HEK293 (cell line): ENCODE measurements around the gene ZNF646.

ENCODE experiments used
- GLIS1 ChIP-seq: fragments of 450-650 bp; formaldehyde crosslinking; IDR thresholded peaks from 2 replicates; pipeline ENCODE4 v1.5.1; 2016; ENCODE audit warnings: missing biosample characterization, missing genetic modification characterization
- MYNN ChIP-seq: fragments of 450-650 bp; formaldehyde crosslinking; IDR thresholded peaks from 2 replicates; pipeline ENCODE4 v1.5.1; 2016; ENCODE audit warnings: missing biosample characterization, missing genetic modification characterization, borderline replicate concordance
- OVOL3 ChIP-seq: fragments of 450-650 bp; formaldehyde crosslinking; IDR thresholded peaks from 2 replicates; pipeline ENCODE4 v1.5.1; 2016; ENCODE audit warnings: missing biosample characterization, missing genetic modification characterization
- ZBTB17 ChIP-seq: fragments of 450-650 bp; formaldehyde crosslinking; IDR thresholded peaks from 2 replicates; pipeline ENCODE4 v1.5.1; 2016; ENCODE audit warnings: missing biosample characterization, missing genetic modification characterization
- ZFP37 ChIP-seq: fragments of 450-650 bp; formaldehyde crosslinking; IDR thresholded peaks from 2 replicates; pipeline ENCODE4 v1.5.1; 2016; ENCODE audit warnings: missing biosample characterization, missing genetic modification characterization
- ZIC2 ChIP-seq: fragments of 450-650 bp; formaldehyde crosslinking; IDR thresholded peaks from 2 replicates; pipeline ENCODE4 v1.5.1; 2016; ENCODE audit warnings: missing biosample characterization, missing genetic modification characterization
- ZNF10 ChIP-seq: fragments of 450-650 bp; formaldehyde crosslinking; IDR thresholded peaks from 2 replicates; pipeline ENCODE4 v1.5.1; 2017; ENCODE audit warnings: missing biosample characterization, missing genetic modification characterization
- ZNF121 ChIP-seq: fragments of 450-650 bp; formaldehyde crosslinking; IDR thresholded peaks from 2 replicates; pipeline ENCODE4 v1.5.1; 2016; ENCODE audit warnings: missing biosample characterization, missing genetic modification characterization
- ZNF157 ChIP-seq: fragments of 450-650 bp; formaldehyde crosslinking; IDR thresholded peaks from 2 replicates; pipeline ENCODE4 v1.5.1; 2016; ENCODE audit warnings: missing biosample characterization, missing genetic modification characterization
- ZNF202 ChIP-seq: fragments of 450-650 bp; formaldehyde crosslinking; IDR thresholded peaks from 2 replicates; pipeline ENCODE4 v1.5.1; 2016; ENCODE audit warnings: missing biosample characterization, missing genetic modification characterization, borderline replicate concordance
- ZNF335 ChIP-seq: fragments of 450-650 bp; formaldehyde crosslinking; conservative IDR thresholded peaks from 2 replicates; pipeline ENCODE4 v1.5.1; 2016; ENCODE audit warnings: missing biosample characterization, missing genetic modification characterization
- ZNF394 ChIP-seq: fragments of 450-650 bp; formaldehyde crosslinking; IDR thresholded peaks from 2 replicates; pipeline ENCODE4 v1.5.1; 2016; ENCODE audit warnings: missing biosample characterization, missing genetic modification characterization, mild to moderate bottlenecking, moderate library complexity, borderline replicate concordance
- ZNF416 ChIP-seq: fragments of 450-650 bp; formaldehyde crosslinking; IDR thresholded peaks from 2 replicates; pipeline ENCODE4 v1.5.1; 2016; ENCODE audit warnings: missing biosample characterization, missing genetic modification characterization
- ZNF426 ChIP-seq: fragments of 450-650 bp; formaldehyde crosslinking; IDR thresholded peaks from 2 replicates; pipeline ENCODE4 v1.5.1; 2017; ENCODE audit warnings: missing biosample characterization, missing genetic modification characterization, mild to moderate bottlenecking, inconsistent platforms, moderate library complexity
- ZNF510 ChIP-seq: fragments of 450-650 bp; formaldehyde crosslinking; IDR thresholded peaks from 2 replicates; pipeline ENCODE4 v1.5.1; 2018; ENCODE audit warnings: mild to moderate bottlenecking, missing genetic modification characterization, missing biosample characterization; ENCODE audit not compliant: insufficient replicate concordance
- ZNF561 ChIP-seq: fragments of 450-650 bp; IDR thresholded peaks from 2 replicates; pipeline ENCODE4 v1.5.1; 2018; ENCODE audit warnings: missing biosample characterization, missing genetic modification characterization, borderline replicate concordance
- ZNF571 ChIP-seq: fragments of 450-650 bp; formaldehyde crosslinking; IDR thresholded peaks from 2 replicates; pipeline ENCODE4 v1.5.0; 2017; ENCODE audit warnings: missing biosample characterization, missing genetic modification characterization
- ZNF596 ChIP-seq: fragments of 450-650 bp; IDR thresholded peaks from 2 replicates; pipeline ENCODE4 v1.5.0; 2018; ENCODE audit warnings: missing biosample characterization, mild to moderate bottlenecking, missing genetic modification characterization, moderate library complexity
- ZNF624 ChIP-seq: fragments of 450-650 bp; formaldehyde crosslinking; IDR thresholded peaks from 2 replicates; pipeline ENCODE4 v1.5.1; 2017; ENCODE audit warnings: missing biosample characterization, missing genetic modification characterization
- ZNF626 ChIP-seq: fragments of 450-650 bp; sonication (Bioruptor Pico); formaldehyde crosslinking; IDR thresholded peaks from 2 replicates; pipeline ENCODE4 v1.5.1; 2018; ENCODE audit warnings: missing biosample characterization, missing genetic modification characterization, inconsistent platforms
- ZNF645 ChIP-seq: fragments of 450-650 bp; formaldehyde crosslinking; IDR thresholded peaks from 2 replicates; pipeline ENCODE4; 2016; ENCODE audit warnings: missing biosample characterization, missing genetic modification characterization
- ZNF677 ChIP-seq: fragments of 450-650 bp; IDR thresholded peaks from 2 replicates; pipeline ENCODE4 v1.5.0; 2018; ENCODE audit warnings: missing biosample characterization, mild to moderate bottlenecking, missing genetic modification characterization, moderate library complexity
- ZNF776 ChIP-seq: fragments of 450-650 bp; formaldehyde crosslinking; IDR thresholded peaks from 2 replicates; pipeline ENCODE4 v1.5.0; 2017; ENCODE audit warnings: missing biosample characterization, missing genetic modification characterization, borderline replicate concordance
- ZNF785 ChIP-seq: fragments of 450-650 bp; formaldehyde crosslinking; IDR thresholded peaks from 2 replicates; pipeline ENCODE4 v1.5.1; 2016; ENCODE audit warnings: missing biosample characterization, missing genetic modification characterization
- ZNF791 ChIP-seq: fragments of 450-650 bp; formaldehyde crosslinking; IDR thresholded peaks from 2 replicates; pipeline ENCODE4 v1.5.1; 2016; ENCODE audit warnings: missing biosample characterization, missing genetic modification characterization
- ZNF792 ChIP-seq: fragments of 450-650 bp; formaldehyde crosslinking; IDR thresholded peaks from 2 replicates; pipeline ENCODE4 v1.5.1; 2016; ENCODE audit warnings: missing biosample characterization, missing genetic modification characterization
- ZNF830 ChIP-seq: fragments of 450-650 bp; IDR thresholded peaks from 2 replicates; pipeline ENCODE4 v1.5.0; 2018; ENCODE audit warnings: missing biosample characterization, missing genetic modification characterization, low read depth, mild to moderate bottlenecking, moderate library complexity
- ZSCAN30 ChIP-seq: fragments of 450-650 bp; IDR thresholded peaks from 2 replicates; pipeline ENCODE4 v1.5.1; 2018; ENCODE audit warnings: missing biosample characterization, mild to moderate bottlenecking, missing genetic modification characterization, moderate library complexity
- TF ChIP-seq, protein P1 (sequence below): fragments of 450-650 bp; formaldehyde crosslinking; IDR thresholded peaks from 2 replicates; pipeline ENCODE4 v1.5.1; 2017; ENCODE audit warnings: missing biosample characterization, missing genetic modification characterization
- TF ChIP-seq, protein P2 (sequence below): IDR thresholded peaks from 2 replicates; pipeline ENCODE4 v1.6.1; 2011; ENCODE audit warnings: mild to moderate bottlenecking, low read depth, low read length, borderline replicate concordance
- TF ChIP-seq, protein P3 (sequence below): fragments of 450-650 bp; formaldehyde crosslinking; IDR thresholded peaks from 2 replicates; pipeline ENCODE4 v1.5.1; 2016; ENCODE audit warnings: missing biosample characterization, missing genetic modification characterization, low read depth
- TF ChIP-seq, protein P4 (sequence below): fragments of 450-650 bp; formaldehyde crosslinking; IDR thresholded peaks from 2 replicates; pipeline ENCODE4 v1.5.1; 2016; ENCODE audit warnings: missing biosample characterization, missing genetic modification characterization

The ZNF646 gene

GRCh38 chr16:31094424-31095120, 20.4 kb downstream of the ZNF646 start, which contains the start of gene VKORC1 (continued):
- TF ChIP-seq, protein P1, sequence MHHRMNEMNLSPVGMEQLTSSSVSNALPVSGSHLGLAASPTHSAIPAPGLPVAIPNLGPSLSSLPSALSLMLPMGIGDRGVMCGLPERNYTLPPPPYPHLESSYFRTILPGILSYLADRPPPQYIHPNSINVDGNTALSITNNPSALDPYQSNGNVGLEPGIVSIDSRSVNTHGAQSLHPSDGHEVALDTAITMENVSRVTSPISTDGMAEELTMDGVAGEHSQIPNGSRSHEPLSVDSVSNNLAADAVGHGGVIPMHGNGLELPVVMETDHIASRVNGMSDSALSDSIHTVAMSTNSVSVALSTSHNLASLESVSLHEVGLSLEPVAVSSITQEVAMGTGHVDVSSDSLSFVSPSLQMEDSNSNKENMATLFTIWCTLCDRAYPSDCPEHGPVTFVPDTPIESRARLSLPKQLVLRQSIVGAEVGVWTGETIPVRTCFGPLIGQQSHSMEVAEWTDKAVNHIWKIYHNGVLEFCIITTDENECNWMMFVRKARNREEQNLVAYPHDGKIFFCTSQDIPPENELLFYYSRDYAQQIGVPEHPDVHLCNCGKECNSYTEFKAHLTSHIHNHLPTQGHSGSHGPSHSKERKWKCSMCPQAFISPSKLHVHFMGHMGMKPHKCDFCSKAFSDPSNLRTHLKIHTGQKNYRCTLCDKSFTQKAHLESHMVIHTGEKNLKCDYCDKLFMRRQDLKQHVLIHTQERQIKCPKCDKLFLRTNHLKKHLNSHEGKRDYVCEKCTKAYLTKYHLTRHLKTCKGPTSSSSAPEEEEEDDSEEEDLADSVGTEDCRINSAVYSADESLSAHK (tag by site-specific recombination) = no peak
- TF ChIP-seq GLIS1 (peak; percentile 51; the same call in 1 of the 2 replicates), ZNF776 (tag by site-specific recombination) (no peak), ZBTB17 (tag by site-specific recombination) (peak; percentile 93), ZNF645 (tag by site-specific recombination) (no peak), ZNF791 (tag by site-specific recombination) (no peak), ZSCAN30 (tag by site-specific recombination) (no peak), ZNF677 (tag by site-specific recombination) (no peak), ZNF10 (tag by site-specific recombination) (peak; percentile 30; the same call in 1 of the 2 replicates), ZNF626 (tag by site-specific recombination) (no peak), ZNF792 (no peak), ZNF121 (tag by site-specific recombination) (no peak), ZNF394 (tag by site-specific recombination) (peak; percentile 19), ZNF561 (tag by site-specific recombination) (peak; percentile 85; the same call in 1 of the 2 replicates), ZNF510 (tag by site-specific recombination) (no peak), ZNF416 (no peak), ZNF335 (peak; percentile 99), ZFP37 (tag by site-specific recombination) (no peak), ZNF571 (tag by site-specific recombination) (no peak), ZNF830 (tag by site-specific recombination) (no peak), ZNF426 (tag by site-specific recombination) (no peak), ZNF202 (tag by site-specific recombination) (no peak), ZNF624 (tag by site-specific recombination) (no peak), MYNN (tag by site-specific recombination) (no peak), ZNF785 (tag by site-specific recombination) (no peak), ZNF157 (tag by site-specific recombination) (no peak), OVOL3 (tag by site-specific recombination) (no peak), ZIC2 (tag by site-specific recombination) (peak; percentile 72), ZNF596 (tag by site-specific recombination) (peak; percentile 88)
- TF ChIP-seq, protein P2, sequence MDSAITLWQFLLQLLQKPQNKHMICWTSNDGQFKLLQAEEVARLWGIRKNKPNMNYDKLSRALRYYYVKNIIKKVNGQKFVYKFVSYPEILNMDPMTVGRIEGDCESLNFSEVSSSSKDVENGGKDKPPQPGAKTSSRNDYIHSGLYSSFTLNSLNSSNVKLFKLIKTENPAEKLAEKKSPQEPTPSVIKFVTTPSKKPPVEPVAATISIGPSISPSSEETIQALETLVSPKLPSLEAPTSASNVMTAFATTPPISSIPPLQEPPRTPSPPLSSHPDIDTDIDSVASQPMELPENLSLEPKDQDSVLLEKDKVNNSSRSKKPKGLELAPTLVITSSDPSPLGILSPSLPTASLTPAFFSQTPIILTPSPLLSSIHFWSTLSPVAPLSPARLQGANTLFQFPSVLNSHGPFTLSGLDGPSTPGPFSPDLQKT = no peak
- TF ChIP-seq, protein P3, sequence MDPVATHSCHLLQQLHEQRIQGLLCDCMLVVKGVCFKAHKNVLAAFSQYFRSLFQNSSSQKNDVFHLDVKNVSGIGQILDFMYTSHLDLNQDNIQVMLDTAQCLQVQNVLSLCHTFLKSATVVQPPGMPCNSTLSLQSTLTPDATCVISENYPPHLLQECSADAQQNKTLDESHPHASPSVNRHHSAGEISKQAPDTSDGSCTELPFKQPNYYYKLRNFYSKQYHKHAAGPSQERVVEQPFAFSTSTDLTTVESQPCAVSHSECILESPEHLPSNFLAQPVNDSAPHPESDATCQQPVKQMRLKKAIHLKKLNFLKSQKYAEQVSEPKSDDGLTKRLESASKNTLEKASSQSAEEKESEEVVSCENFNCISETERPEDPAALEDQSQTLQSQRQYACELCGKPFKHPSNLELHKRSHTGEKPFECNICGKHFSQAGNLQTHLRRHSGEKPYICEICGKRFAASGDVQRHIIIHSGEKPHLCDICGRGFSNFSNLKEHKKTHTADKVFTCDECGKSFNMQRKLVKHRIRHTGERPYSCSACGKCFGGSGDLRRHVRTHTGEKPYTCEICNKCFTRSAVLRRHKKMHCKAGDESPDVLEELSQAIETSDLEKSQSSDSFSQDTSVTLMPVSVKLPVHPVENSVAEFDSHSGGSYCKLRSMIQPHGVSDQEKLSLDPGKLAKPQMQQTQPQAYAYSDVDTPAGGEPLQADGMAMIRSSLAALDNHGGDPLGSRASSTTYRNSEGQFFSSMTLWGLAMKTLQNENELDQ = no peak
- TF ChIP-seq, protein P4, sequence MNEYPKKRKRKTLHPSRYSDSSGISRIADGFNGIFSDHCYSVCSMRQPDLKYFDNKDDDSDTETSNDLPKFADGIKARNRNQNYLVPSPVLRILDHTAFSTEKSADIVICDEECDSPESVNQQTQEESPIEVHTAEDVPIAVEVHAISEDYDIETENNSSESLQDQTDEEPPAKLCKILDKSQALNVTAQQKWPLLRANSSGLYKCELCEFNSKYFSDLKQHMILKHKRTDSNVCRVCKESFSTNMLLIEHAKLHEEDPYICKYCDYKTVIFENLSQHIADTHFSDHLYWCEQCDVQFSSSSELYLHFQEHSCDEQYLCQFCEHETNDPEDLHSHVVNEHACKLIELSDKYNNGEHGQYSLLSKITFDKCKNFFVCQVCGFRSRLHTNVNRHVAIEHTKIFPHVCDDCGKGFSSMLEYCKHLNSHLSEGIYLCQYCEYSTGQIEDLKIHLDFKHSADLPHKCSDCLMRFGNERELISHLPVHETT (tag by site-specific recombination) = no peak
